Activated CD4-positive, CD25-positive, alpha-beta regulatory T cell treated with anti-CD3 and anti-CD28 coated beads, Interleukin-2, amount 50 U/mL, for 24 hours (primary cell): ENCODE results near the gene EME1.
A peak's percentile ranks its signal among the peaks of the same experiment; 100 is the strongest.
"Not testable (repeated sequence)": the region's sequence is repeated elsewhere in the genome, so short reads cannot be mapped to it uniquely, and the experiment has no call there.

Experiments used
- ATAC-seq, 2 donors: fragments of 150-1000 bp; cut with Tn5 transposase; one replicate each; pipeline ENCODE4 v1.10.0; 2021; ENCODE audit warnings: mild to moderate bottlenecking in 1 of 2, moderate library complexity in 1 of 2

The EME1 gene

DNA sequence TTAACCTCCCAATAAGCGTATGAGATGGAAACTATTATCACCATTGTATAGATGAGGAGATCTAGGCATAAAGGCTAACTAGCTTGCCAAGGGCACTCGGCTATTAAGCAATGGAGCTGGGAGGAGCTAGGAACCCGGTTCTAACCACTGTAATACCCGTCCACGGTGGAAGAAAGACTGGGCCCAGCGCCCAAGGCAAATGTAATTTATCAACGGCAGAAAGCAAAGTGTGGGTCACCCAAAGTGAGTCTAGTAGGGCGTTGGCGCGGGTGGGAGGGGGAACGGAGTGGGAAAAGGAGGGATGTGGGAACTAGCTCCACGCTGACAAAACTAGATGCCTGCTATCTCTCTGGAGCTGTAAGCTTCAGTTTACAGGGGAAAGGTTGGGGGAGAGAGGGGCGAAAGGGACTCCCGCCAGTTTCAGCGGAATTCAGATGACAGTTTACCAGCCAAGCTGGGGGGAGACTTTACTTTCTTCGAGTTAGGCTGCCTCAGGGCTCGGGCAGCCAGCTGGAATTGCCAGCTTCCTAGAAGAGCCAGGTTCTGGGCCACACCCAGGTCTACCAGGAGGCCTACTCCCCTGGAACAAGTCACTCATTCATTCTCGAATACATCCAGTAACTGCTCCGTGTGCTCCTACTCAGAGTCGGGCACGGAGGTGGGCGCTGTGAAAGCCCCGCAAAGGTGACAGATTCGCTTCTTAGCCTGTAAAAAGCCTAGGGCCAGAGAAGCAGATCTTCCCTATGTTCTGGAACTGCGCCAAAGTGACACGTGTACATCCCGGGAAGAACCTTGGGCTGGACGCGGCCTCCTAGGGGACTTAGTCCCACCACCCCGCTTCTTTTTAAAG lies 23.5 kb downstream of the EME1 start:
- peak; percentile 34 to 47 for ATAC-seq

DNA sequence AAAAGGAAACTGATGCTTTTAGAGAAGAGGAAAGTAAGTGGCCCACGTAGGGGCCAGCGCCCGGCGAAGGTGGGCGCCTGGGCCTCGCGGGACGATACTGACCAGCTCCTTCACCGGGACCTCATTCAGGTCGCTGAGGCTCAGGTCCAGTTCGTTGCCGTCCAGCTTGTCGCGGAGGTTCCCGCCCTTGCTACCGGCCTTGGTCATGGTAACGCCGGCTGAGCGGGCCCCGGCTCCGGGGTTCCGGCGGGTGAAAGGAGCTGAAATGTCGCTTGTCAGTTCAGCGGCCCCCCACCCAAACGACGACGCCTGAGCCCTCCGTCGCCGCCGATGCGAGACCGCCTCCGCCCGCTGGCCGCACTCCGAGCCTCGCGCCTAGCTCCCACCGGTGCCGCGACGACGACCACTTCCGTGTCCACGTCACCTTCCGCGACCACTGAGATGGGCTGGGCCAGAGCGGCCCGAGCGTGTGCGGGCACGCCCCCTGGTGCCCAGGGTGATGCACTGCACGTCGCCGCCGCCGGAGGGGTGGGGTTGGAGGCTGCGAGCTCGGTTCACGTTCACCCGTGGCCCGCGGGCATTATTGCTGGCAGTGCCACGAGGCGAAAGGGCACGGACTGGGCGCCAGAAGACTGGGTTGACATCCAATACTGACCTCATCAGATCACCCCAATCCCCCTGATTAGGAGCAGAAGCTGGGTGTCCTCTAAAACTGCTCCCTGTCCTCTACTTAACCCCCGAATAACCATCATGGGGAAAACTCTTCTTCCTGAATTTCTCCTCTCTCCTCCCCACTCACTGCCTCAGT lies 24.3 kb downstream of the EME1 start, which contains the start of gene LRRC59:
Gene LRRC59, minus strand, starts transcription at position 413 of the 808 bp plus-strand sequence. Its CDS starts 206 bp downstream, at position 207.
- ATAC-seq = peak; percentile 97 to 98

DNA sequence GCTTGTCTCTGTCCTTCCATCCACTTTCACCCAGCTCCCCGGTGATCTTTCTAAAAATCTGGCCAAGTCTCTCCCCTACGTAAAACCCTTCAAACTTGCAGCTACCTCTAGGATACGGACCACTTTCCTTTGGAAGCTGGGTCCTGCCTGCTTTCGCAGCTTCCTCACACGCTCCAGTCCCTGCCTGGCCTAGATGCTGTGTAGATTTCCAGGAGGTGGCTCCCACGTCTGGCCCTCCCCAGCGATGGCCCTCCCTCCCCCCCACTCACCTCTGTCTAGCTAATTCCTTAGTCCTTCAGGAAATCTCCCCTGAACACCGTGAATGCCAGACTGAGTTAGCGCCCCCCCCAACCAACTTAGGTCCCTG lies 24.9 kb downstream of the EME1 start:
- no peak for ATAC-seq

DNA sequence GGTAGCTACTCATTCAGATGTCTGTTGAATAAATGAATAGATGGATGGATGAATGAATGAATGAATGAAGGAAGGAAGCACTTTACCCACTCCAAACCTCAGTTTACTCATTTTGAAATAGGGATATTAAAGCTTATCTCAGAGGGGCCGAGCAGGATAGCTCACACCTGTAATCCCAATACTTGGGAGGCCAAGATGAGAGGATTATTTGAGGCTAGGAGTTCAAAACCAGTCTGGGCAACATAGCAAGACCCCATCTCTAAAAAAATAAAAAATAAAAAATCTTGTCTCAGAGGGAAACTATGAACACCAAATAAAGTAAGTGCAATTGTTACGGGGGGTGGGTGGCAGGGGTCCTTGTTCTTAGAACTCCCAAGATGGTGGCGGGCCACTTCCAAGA lies 25.6 kb downstream of the EME1 start:
- not testable (repeated sequence) for ATAC-seq

DNA sequence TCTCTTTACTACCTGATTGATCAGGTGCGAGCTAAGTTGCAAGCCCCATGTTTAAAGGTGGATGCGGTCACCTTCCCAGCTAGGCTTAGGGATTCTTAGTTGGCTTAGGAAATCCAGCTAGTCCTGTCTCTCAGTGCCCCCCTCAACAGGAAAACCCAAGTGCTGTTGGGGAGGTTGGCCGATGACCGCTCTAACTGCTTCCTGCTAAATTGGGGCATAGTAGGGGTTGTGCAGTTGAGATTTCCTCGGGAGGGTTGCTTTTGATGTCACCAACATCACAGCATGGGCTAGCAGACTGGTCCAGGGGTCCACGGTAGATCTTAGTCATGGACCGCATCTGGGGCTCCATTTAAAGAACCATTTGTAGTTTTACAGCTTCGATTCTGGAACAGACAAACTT lies 26.6 kb downstream of the EME1 start:
- not testable (repeated sequence) for ATAC-seq

DNA sequence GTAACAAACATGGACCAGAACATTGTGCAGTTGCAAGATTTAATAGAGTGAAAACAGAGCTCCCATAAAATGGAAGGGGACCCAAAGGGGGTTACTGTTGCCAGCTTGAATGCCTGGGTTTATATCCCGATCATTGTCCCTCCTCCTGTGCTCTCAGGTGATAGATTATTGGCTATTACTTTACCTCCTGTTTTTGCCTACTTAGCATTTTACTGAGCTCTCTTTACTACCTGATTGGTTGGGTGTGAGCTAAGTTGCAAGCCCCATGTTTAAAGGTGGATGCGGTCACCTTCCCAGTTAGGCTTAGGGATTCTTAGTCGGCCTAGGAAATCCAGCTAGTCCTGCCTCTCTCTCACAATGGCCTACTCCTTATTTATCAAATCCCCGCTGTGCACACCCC lies 32.3 kb downstream of the EME1 start:
- not testable (repeated sequence) for ATAC-seq

DNA sequence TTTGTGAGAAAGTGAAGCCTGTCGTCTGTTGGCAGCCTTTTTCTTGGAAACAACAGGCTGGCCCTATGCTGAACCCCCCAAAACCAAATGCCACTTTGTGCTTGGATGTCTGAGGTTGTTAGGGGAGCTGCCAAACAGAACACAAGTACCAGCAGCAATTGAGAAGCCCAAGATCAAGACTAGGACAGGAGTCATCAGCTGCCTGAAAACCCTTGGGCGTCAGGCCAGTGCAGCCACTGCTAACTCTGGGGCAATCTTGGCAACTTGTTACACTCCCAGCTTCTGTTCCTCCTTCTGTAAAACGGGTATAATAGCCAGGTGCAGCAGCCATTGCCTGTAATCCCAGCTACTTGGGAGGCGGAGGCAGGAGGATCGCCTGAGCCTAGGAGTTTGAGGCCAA lies 33.5 kb downstream of the EME1 start:
- no peak for ATAC-seq

DNA sequence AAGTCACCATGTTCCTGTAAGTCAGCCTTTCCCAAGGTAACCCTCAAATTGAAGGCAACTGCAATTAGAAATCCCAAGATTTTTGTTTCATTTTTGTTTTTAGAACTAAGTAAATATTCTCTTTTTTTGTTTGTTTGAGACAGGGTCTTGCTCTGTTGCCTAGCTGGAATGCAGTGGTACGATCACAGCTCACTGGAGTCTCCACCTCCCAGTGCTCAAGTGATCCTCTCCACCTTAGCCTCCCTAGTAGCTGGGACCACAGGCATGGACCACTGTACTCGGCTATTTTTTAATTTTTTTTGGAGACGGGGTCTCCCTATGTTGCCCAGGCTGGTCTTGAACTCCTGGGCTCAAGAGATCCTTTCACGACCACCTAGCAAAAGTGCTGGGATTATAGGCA lies 34.9 kb downstream of the EME1 start:
- no peak for ATAC-seq

DNA sequence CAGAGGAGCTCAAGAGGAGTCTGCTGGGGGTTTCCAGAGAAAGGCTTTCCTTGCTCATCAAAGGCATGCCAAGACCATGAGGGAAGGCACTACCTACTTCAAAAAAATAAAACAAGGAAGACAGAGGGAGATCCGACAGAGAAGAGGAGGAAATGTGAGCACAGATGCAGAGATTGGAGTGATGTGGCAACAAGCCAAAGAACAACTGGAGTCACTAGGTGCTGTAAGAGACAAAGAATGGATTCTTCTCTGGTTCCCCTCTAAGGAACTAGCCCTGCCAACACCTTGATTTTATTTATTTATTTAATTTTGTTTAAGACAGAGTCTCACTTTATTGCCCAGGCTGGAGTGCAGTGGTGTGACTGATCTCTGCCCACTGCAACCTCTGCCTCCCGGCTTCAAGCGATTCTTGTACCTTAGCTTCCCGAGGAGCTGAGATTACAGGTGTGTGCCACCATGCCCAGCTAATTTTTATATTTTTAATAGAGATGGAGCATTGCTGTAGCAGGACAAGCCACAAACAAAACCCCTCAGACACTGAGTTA lies 39.2 kb downstream of the EME1 start:
- ATAC-seq = no peak

DNA sequence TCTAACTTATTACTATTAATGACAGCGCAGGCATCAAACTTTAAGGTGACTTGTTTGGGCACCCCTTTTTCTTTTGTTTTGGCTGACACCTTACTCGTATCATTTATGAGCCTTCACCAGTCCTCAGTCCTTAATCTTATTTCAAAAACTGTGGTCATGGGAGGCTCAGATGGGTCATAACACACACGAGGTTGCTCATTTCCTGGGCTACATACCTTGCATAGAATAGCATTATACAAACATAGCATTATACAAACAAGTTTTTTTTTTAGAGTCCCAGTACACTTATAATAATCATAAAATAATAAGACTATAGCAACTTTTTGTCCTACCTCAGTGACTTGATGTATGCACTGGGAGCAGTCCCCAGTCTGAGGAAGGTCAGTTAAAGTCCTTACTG lies 41.8 kb downstream of the EME1 start:
- no peak for ATAC-seq

DNA sequence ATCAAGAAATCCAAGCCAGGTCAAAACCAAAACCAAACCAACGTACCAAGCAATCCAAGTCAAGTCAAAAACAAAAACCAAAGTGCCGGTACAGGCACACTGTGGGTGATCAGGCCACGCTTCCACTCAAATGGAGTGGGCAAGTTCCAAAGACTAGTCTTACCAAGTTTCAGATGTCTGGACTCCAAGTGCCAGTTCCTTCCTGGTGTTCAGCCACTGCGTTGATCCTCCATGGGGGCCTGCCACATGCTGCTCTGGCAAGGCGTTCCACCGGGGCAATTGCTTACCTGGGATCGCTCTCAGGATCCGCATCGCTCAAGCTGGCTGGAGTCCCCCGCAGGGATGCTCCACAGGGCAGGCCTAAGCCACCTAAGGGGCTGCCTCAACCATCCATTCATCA lies 46.5 kb downstream of the EME1 start:
- not testable (repeated sequence) for ATAC-seq

DNA sequence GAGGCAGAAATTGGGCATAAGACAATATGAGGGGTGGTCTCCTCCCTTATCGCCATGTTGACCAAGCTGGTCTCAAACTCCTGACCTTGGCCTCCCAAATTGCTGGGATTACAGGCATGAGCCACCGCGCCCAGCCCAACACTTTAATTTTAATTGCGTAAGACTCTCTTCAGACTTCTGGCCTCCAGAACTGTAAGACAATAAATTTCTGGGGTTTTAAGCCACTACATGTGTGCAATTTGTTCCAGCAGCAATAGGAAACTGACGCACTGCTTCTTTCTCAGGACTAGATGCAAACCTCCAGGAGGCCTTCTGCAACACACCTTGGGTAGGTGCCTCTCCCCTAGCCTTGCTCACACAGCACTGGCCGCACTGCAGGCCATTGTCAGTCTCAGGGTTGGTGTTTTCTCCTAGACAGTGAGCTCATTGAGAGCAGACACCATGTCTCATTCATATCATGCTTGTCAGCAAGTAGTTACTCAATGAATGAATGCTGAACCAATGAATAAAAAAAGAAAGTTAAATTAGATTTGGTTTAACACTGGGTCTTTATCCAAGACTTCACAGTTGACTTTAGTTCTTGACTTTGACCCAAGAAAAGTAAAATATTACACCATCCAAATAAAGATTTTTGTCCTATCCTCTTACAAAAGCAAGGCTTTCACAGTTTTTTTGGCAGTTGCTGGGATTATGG lies 47.5 kb downstream of the EME1 start:
- ATAC-seq = no peak

DNA sequence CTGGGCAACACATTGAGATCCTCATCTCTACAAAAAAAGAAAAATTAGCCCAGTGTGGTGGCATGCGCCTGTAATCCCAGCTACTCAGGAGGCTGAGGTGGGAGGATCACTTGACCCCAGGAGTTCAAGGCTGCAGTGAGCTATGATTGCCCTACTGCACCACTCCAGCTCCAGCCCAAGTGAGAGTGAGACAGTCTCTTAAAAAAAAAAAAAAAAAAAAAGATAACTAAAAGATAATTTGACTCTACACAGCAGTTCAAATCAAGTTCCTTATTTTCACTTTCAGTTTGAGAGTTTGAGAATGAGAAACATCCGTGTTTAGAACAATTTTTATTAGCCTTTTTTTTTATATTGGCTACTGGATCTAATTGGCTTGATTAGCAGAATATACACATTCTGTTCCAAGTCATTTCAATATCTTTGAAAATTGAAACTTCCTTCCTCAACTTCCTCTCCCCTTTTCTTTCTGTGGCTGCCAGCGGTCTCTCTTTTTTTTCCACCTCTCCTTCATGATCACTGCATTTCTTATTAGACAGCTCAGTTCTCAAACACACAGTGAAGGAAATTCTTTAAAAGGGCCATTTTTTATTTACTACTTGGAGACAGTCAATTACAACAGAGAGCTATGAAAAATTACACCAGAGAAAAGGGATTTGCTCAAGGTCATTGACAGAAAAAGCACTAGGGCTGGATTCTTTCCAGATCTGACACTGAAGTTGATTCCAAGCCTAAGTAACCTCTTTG lies 48.5 kb downstream of the EME1 start:
- ATAC-seq = peak; percentile 52 to 60

DNA sequence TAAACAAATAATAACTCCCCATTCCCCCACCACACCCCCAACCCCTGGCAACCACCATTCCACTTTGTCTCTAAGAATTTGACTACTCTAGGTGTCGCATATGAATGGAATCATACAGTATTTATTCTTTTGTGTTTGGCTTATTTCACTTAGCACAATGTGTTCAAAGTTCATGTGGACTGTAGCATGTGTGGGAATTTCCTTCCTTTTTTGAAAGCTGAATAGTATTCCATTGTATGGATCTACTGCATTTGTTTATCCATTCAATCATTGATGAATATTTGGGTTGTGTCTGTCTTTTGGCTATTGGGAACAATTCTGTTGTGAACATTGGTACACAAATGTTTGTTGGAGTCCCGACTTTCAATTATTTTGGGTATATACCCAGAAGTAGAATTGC lies 49.7 kb downstream of the EME1 start:
- no peak for ATAC-seq

DNA sequence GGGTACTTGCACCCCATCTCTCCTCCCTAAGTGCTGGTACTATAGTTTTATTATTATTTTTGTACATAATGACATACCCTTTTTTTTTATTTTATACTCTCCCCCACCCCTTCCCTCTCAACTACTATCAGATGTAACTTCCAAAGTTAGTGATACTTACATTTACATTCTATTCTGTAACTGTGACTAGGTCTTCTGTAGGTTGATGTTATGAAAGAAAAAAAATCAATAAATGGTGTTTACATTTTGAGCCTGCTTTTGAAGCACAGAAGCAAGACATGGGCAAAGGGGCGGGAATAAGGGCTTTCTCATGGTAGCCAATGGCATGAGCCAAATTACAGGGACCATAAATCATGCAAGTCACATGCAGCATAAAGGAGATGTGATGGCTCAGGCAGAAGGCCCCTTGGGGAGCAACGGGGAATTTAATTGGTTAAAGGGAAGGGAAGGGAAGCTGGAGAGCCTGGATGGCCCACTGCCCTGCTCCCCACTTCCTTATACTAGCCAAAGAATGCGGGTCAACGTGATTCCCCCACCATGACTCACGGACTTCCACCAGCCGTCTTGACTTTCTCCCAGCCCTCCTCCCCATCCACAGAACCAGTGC lies 50.6 kb downstream of the EME1 start:
- no peak for ATAC-seq

DNA sequence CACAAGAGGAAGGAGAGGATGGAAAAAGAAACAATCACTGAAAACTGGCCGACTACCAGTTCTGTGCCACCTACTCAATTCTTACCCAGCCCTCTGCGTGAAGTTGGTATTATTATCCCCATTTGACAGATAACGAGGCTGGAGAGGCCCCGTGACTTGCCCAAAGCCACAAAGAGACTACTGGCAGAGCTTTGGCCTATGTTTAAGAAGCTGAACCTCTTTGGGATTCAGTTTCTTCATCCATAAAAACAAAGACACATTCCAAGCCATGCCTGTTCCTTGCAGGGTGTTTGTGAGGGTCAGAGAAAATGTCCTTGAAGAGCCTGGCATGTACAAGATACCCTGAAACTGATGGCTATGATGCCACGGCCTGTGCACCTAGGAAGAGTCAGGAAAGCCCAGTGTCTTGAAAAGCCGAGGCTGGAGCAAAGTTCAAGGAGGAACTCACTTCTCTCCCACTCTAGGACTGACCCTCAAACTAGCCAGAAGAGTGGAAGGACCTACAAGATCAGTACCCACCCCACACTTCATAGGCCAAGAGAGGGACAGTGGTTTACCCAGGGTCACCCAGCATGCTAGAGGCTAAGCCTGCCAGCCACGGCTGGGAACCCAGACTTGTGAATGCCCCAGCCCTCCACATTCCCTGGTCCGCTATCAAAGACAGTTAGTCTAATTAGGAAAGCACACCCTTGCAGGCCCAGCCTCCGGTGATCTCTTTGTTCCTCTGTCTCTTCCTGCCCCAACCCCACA lies 51.4 kb downstream of the EME1 start:
- no peak for ATAC-seq

DNA sequence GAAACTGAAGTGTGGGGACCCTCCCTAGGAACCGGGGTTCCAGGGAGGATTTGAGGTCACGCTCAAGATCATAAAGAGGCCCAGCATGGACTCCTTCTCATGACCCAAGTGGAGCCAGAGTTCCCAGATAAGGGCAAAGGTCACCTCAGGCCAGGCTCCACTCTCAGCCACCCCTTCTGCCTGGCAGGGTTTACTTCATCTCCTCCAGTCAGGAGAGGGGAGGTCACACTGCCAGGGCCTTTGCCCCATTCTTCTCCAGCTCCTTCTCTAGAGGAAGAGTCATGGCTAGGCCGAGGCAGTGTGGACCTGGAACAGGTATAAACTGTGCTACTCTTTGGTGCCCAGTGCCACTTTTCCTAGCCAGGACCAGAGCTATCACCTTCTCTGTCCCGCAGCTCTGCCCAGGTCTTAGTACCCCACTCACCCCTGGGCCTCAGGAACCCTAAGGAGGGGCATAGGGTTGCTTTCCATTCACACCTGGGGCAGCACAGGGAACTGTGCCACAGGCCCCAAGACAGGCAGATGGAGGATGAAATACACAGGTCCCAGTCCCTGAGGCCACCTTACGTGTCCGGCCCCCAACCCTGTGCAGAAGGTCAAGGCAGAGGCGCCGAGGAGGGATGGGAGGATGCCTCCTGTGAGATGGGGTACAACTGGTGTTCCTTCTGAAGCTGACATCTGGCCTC lies 52.1 kb downstream of the EME1 start:
- ATAC-seq = no peak

DNA sequence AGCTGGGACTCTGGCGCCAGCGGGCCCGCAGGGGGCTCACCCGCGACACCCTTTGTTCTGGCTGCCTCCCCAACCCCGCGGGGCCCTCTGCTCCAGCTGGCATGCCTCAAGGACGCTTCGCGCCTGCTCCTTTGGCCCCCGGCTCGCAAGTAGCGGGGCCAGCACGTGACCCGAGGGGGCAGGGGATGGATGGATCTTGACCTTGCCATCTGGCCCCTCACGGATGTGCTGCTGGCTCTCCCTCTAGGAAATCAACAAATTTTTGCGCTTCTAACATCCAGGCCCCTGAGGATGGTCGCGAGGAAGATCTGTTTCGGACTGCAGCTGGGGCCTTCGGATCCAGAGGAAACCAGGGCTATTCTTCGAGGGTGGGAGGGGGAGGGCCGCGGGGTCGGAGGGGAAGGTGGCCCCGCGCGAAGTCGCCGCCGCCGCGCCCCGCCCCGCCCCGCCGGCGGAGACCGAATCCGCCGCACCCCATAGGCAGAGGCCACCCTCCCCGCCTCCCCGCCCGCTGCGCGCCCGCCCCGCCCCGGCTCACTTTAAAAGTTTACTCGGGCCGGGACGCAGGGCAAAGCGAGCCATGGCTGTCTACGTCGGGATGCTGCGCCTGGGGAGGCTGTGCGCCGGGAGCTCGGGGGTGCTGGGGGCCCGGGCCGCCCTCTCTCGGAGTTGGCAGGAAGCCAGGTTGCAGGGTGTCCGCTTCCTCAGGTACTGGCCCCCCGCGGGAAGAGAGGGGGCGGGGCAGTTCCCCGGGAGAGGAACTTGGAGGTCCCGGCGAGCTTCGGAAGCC lies 52.8 kb downstream of the EME1 start, which contains the start of gene ACSF2:
Gene ACSF2, plus strand, starts transcription at position 537 of the 790 bp plus-strand sequence. Its CDS starts 44 bp downstream, at position 581.
- ATAC-seq = peak; percentile 83 to 84

DNA sequence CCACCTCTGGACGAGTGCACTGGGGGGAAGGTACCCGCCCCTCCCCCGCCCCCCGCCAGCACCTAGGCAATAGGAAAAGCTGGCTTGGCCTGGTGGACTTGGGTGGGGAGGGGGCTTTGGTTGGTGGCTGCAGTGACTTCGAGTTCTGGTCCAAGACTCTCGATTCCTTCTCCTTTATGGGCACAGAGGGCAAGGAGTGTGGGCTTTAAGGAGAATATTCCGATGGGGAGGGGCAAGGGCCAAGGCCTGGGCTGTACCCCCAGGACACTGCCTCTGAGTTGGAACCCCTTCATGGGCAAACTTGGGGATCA lies 53.4 kb downstream of the EME1 start:
- no peak for ATAC-seq
